IMR-90 (cell line): ENCODE data around the gene TRPM6. TPM values are rescaled to one million over a fixed set of nuclear protein-coding genes. Genes with fewer than 3 reads are reported as not detected.

ENCODE experiments used
- ATAC-seq: fragments of 200-7000 bp; cut with Tn5 transposase; 2 replicates; pipeline ENCODE4 v1.9.1; 2020; ENCODE audit warnings: low read depth, mild to moderate bottlenecking, moderate library complexity
- BruUV-seq: library from RNA; stranded (reverse); fragments of 400-500 nt; replicated peaks from 2 replicates; lab custom pipeline; 2021; lab: Mats Ljungman, UMichigan
- CTCF ChIA-PET: fragments of 300-600 bp; formaldehyde crosslinking; extraction: SDS; loops from one replicate; lab custom pipeline; 2021; ENCODE audit warnings: antibody characterized with exemption; lab: Yijun Ruan, JAX
- POLR2A ChIA-PET: fragments of 300-600 bp; sonication (Branson Sonifier 250); formaldehyde crosslinking; loops from one replicate; lab custom pipeline; 2022; ENCODE audit warnings: antibody characterized with exemption; ENCODE audit not compliant: unreplicated experiment; lab: Charles Lee
- DNase-seq: peaks from one replicate; pipeline ENCODE4 v3.0.0; 2013
- H2AFZ ChIP-seq: replicated peaks from 2 replicates; pipeline ENCODE3; 2013; ENCODE audit warnings: low read length, mild to moderate bottlenecking; ENCODE audit not compliant: poor library complexity
- H2AK5ac ChIP-seq: 2 replicates; pipeline ENCODE4 v1.6.1; 2013; ENCODE audit warnings: low read depth, low read length, inconsistent platforms
- H2AK9ac ChIP-seq: replicated peaks from 2 replicates; pipeline ENCODE3; 2013; ENCODE audit warnings: mild to moderate bottlenecking, low read depth, low read length, moderate library complexity; ENCODE audit not compliant: poor library complexity
- H2BK120ac ChIP-seq: 2 replicates; pipeline ENCODE4 v1.6.1; 2013; ENCODE audit warnings: low read depth, low read length, inconsistent platforms
- H2BK15ac ChIP-seq: 3 replicates; pipeline ENCODE4 v1.6.1; 2013; ENCODE audit warnings: low read depth, low read length, inconsistent platforms
- H2BK20ac ChIP-seq: 2 replicates; pipeline ENCODE4 v1.6.1; 2013; ENCODE audit warnings: low read depth, mild to moderate bottlenecking, inconsistent platforms, low read length, moderate library complexity
- H2BK5ac ChIP-seq: 2 replicates; pipeline ENCODE4 v1.6.1; 2013; ENCODE audit warnings: mild to moderate bottlenecking, low read depth, low read length, inconsistent platforms; ENCODE audit not compliant: poor library complexity, severe bottlenecking
- H3K14ac ChIP-seq: replicated peaks from 2 replicates; pipeline ENCODE4 v1.6.1; 2013; ENCODE audit warnings: low read depth, low read length, inconsistent platforms
- H3K18ac ChIP-seq: 2 replicates; pipeline ENCODE4 v1.6.1; 2013; ENCODE audit warnings: low read depth, low read length, control low read depth
- H3K23ac ChIP-seq: 2 replicates; pipeline ENCODE4 v1.6.1; 2013; ENCODE audit warnings: low read depth, low read length, inconsistent platforms
- H3K27ac ChIP-seq: 2 replicates; pipeline ENCODE4 v1.5.1; 2013; ENCODE audit warnings: mild to moderate bottlenecking, control low read depth, low read length; ENCODE audit not compliant: insufficient read depth
- H3K27me3 ChIP-seq: 2 replicates; pipeline ENCODE4 v1.6.1; 2013; ENCODE audit warnings: low read length; ENCODE audit not compliant: control insufficient read depth, insufficient read depth
- H3K36me3 ChIP-seq: 2 replicates; pipeline ENCODE4 v1.6.1; 2013; ENCODE audit warnings: low read length, mixed read lengths; ENCODE audit not compliant: control insufficient read depth, insufficient read depth
- H3K4ac ChIP-seq: 2 replicates; pipeline ENCODE4 v1.6.1; 2013; ENCODE audit warnings: low read depth, low read length, inconsistent platforms
- H3K4me1 ChIP-seq: 2 replicates; pipeline ENCODE4 v1.6.1; 2013; ENCODE audit warnings: low read length, mixed read lengths; ENCODE audit not compliant: control insufficient read depth, insufficient read depth
- H3K4me2 ChIP-seq: 2 replicates; pipeline ENCODE4 v1.6.1; 2013; ENCODE audit warnings: low read depth, mild to moderate bottlenecking, control low read depth, low read length, moderate library complexity
- H3K4me3 ChIP-seq: 2 replicates; pipeline ENCODE4 v1.5.1; 2013; ENCODE audit warnings: low read depth, mild to moderate bottlenecking, control low read depth, low read length, moderate library complexity; ENCODE audit not compliant: insufficient read depth
- H3K56ac ChIP-seq: 2 replicates; pipeline ENCODE4 v1.6.1; 2013; ENCODE audit warnings: low read length, inconsistent platforms; ENCODE audit not compliant: insufficient read depth; ENCODE audit errors: extremely low read depth
- H3K79me1 ChIP-seq, 2 experiments: 2 replicates each; pipeline ENCODE4 v1.6.1; 2013; ENCODE audit warnings: low read length in 2 of 2, inconsistent platforms in 1 of 2, low read depth in 1 of 2
- H3K9ac ChIP-seq: 2 replicates; pipeline ENCODE4 v1.6.1; 2013; ENCODE audit warnings: low read depth, low read length, control low read depth
- H3K9me1 ChIP-seq: 2 replicates; pipeline ENCODE4 v1.6.1; 2013; ENCODE audit warnings: low read length, inconsistent platforms; ENCODE audit not compliant: insufficient read depth
- H3K9me3 ChIP-seq: 2 replicates; pipeline ENCODE4 v1.6.1; 2013; ENCODE audit warnings: low read length; ENCODE audit not compliant: control insufficient read depth, insufficient read depth
- H4K20me1 ChIP-seq: 2 replicates; pipeline ENCODE4 v1.6.1; 2013; ENCODE audit warnings: low read length, inconsistent platforms; ENCODE audit not compliant: insufficient read depth
- H4K5ac ChIP-seq: 2 replicates; pipeline ENCODE4 v1.6.1; 2013; ENCODE audit warnings: mild to moderate bottlenecking, low read depth, low read length, control low read depth
- H4K8ac ChIP-seq, 2 experiments: 2 replicates each; pipeline ENCODE4 v1.6.1; 2013; ENCODE audit warnings: low read depth in 2 of 2, low read length in 2 of 2, control low read depth in 1 of 2, inconsistent platforms in 1 of 2
- H4K91ac ChIP-seq: 2 replicates; pipeline ENCODE4 v1.6.1; 2013; ENCODE audit warnings: low read depth, low read length, inconsistent platforms; ENCODE audit not compliant: insufficient read depth
- BHLHE40 ChIP-seq: fragments of 150-350 bp; IDR thresholded peaks from 2 replicates; pipeline ENCODE4 v1.6.1; 2016; ENCODE audit warnings: mild to moderate bottlenecking, low read depth, low read length
- CHD1 ChIP-seq: IDR thresholded peaks from 2 replicates; pipeline ENCODE4 v1.6.1; 2012; ENCODE audit warnings: low read depth, low read length, improper control_type of control experiment
- FOS ChIP-seq: fragments of 150-350 bp; IDR thresholded peaks from 2 replicates; pipeline ENCODE4 v1.6.1; 2016; ENCODE audit warnings: low read depth, low read length
- MAFK ChIP-seq: IDR thresholded peaks from 2 replicates; pipeline ENCODE4 v1.6.1; 2012; ENCODE audit warnings: low read depth, low read length, improper control_type of control experiment
- MAZ ChIP-seq: IDR thresholded peaks from 2 replicates; pipeline ENCODE4 v1.6.1; 2012; ENCODE audit warnings: low read depth, mild to moderate bottlenecking, low read length, improper control_type of control experiment, moderate library complexity, borderline replicate concordance
- NFE2L2 ChIP-seq: fragments of 150-350 bp; IDR thresholded peaks from 2 replicates; pipeline ENCODE4 v1.6.1; 2016; ENCODE audit warnings: low read depth, mild to moderate bottlenecking, low read length
- RAD21 ChIP-seq: IDR thresholded peaks from 2 replicates; pipeline ENCODE4 v1.6.1; 2012; ENCODE audit warnings: low read length, improper control_type of control experiment
- RFX5 ChIP-seq: IDR thresholded peaks from 2 replicates; pipeline ENCODE4 v1.8.0; 2012; ENCODE audit warnings: low read depth, mild to moderate bottlenecking, low read length, moderate library complexity
- SMC3 ChIP-seq: fragments of 150-350 bp; IDR thresholded peaks from 2 replicates; pipeline ENCODE4 v1.6.1; 2016; ENCODE audit warnings: low read depth, mild to moderate bottlenecking, antibody characterized with exemption, low read length, moderate library complexity
- WGBS, 2 experiments: methylation state at CpG; one replicate each; pipeline versions ENCODE4 v1.1.5 to v1.1.7; 2013; ENCODE audit warnings: missing lambda C conversion rate in 2 of 2; ENCODE audit not compliant: insufficient read length in 1 of 2; ENCODE audit errors: extremely low coverage in 2 of 2; 5-methylcytosine and 5-hydroxymethylcytosine counted together
- dilution Hi-C: fragments of 300-500 bp; cut with HindIII; formaldehyde crosslinking; loops from one replicate; pipeline ENCODE4 v1.14.3; 2018; ENCODE audit warnings: low sequenced_read_pairs; ENCODE audit not compliant: unreplicated experiment
- in situ Hi-C: fragments of 300-500 bp; cut with MboI; formaldehyde crosslinking; loops from 3 replicates; pipeline ENCODE4 v1.14.3; 2019; ENCODE audit warnings: low sequenced_read_pairs, inconsistent platforms, mixed read lengths
- intact Hi-C: fragments of 100-400 bp; cut with micrococcal nuclease; formaldehyde crosslinking; loops from 2 replicates; pipeline ENCODE4 v1.10.0; 2022
- polyA plus RNA-seq, 3 experiments: library from polyadenylated mRNA; depleted of rRNA; stranded (reverse); fragments of >200 nt; gene quantifications; 2 replicates each; pipeline ENCODE4 v1.2.3, GENCODE V29; 2012; ENCODE audit warnings: low replicate concordance in 1 of 3
- total RNA-seq: library from RNA; depleted of rRNA; stranded (reverse); fragments of >200 nt; gene quantifications from 2 replicates; pipeline ENCODE4 v1.2.3, GENCODE V29; 2012
- TF ChIP-seq, protein P1 (sequence below): fragments of 150-350 bp; IDR thresholded peaks from 2 replicates; pipeline ENCODE4 v1.6.1; 2017; ENCODE audit warnings: mild to moderate bottlenecking, antibody characterized with exemption, low read length, low read depth
- TF ChIP-seq, protein P2 (sequence below): fragments of 150-350 bp; IDR thresholded peaks from 2 replicates; pipeline ENCODE4 v1.6.1; 2016; ENCODE audit warnings: low read depth, mild to moderate bottlenecking, low read length, moderate library complexity, borderline replicate concordance

TRPM6 gene
- total and polyA plus RNA-seq, 2 of the 4 experiments (the other 2 are of a cell fraction) = under 0.01 to 0.02 TPM

DNA sequence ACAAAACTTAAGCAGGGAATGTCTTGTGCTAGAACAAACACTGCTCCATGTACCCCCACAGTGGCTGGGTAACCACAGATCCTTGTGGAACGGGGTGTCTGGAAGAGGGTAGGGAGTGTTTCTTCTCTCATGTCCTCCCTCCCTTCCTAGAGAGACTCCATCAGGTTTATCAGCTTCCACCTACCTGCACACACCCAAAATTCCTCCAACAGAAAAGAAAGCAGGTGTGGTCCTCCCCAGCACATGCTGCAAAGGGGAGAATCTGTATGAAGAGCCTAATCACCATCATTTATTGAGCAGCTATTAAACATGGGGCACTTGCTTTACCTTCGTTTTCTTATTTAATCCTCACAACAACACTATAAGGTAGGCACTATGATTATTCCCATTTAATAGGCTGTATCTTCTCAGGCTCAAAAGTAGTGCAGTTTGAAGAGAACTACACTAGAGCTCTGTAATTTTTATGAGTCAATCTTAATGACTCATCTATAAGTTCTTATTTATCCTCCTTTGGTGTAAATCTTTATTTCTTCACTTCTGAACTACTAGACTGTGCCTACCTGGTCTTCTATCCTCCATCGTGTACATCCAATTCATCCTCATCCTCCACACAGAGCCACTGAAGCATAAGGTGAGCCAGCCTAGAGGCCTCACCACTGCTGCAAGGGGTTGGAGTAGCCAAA, 33.4 kb upstream of the TRPM6 start:
- ChIA-PET CTCF (interaction anchor here (1.4 kb wide), 1 partner anchor 29 kb away, joined by 3 read pairs; no protein-coding TSS in a partner anchor), POLR2A (no interaction called here)
- no peak overlapping the region for H4K8ac ChIP-seq
- dilution Hi-C loops (no loop called here), in situ Hi-C loops (no loop called here), intact Hi-C loops (no loop called here)
- no peaks in the 10 kb centered on the region for H3K9me3 ChIP-seq
- H3K56ac ChIP-seq = no peak overlapping the region
- no peak overlapping the region for H2BK20ac ChIP-seq
- no peak overlapping the region for H3K4me3 ChIP-seq
- H3K27ac ChIP-seq = no peak overlapping the region
- H3K9me1 ChIP-seq = no peaks in the 10 kb centered on the region
- H4K20me1 ChIP-seq = no peaks in the 10 kb centered on the region
- no peak overlapping the region for H2BK15ac ChIP-seq
- no peak overlapping the region for H4K91ac ChIP-seq
- H3K27me3 ChIP-seq = no peaks in the 10 kb centered on the region
- H2AK9ac ChIP-seq = no peak overlapping the region
- no peaks in the 10 kb centered on the region for H3K36me3 ChIP-seq
- no peak overlapping the region for H2AK5ac ChIP-seq
- no peak overlapping the region for H2AFZ ChIP-seq
- DNase-seq (no peak), ATAC-seq (no peak)
- no peak overlapping the region for H3K14ac ChIP-seq
- H4K5ac ChIP-seq = no peak overlapping the region
- no peak overlapping the region for H3K9ac ChIP-seq
- no peak overlapping the region for H3K23ac ChIP-seq
- no CpG with 5 or more reads among the region's 3 CpGs for WGBS, 2 experiments
- H2BK5ac ChIP-seq = no peak overlapping the region
- no peak overlapping the region for H3K4ac ChIP-seq
- no peak overlapping the region for H3K4me2 ChIP-seq
- TF ChIP-seq, protein P1, sequence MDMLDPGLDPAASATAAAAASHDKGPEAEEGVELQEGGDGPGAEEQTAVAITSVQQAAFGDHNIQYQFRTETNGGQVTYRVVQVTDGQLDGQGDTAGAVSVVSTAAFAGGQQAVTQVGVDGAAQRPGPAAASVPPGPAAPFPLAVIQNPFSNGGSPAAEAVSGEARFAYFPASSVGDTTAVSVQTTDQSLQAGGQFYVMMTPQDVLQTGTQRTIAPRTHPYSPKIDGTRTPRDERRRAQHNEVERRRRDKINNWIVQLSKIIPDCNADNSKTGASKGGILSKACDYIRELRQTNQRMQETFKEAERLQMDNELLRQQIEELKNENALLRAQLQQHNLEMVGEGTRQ = no peak
- TF ChIP-seq BHLHE40 = no peak
- TF ChIP-seq RAD21 = no peak
- TF ChIP-seq RFX5 = no peak
- TF ChIP-seq, protein P2, sequence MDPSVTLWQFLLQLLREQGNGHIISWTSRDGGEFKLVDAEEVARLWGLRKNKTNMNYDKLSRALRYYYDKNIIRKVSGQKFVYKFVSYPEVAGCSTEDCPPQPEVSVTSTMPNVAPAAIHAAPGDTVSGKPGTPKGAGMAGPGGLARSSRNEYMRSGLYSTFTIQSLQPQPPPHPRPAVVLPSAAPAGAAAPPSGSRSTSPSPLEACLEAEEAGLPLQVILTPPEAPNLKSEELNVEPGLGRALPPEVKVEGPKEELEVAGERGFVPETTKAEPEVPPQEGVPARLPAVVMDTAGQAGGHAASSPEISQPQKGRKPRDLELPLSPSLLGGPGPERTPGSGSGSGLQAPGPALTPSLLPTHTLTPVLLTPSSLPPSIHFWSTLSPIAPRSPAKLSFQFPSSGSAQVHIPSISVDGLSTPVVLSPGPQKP = no peak
- no peak for TF ChIP-seq NFE2L2
- no peak for TF ChIP-seq CHD1
- TF ChIP-seq SMC3 = no peak
- no peak for TF ChIP-seq MAFK
- no peak for TF ChIP-seq FOS
- no peak for TF ChIP-seq MAZ
- H3K4me1 ChIP-seq = no peaks in the 10 kb centered on the region
- no peak overlapping the region for H2BK120ac ChIP-seq
- H3K79me1 ChIP-seq = no peaks in the 10 kb centered on the region
- BruUV-seq = no TSS peak
- no peak overlapping the region for H3K18ac ChIP-seq
